ENCODE measurements around the gene NBEA.

DNA sequence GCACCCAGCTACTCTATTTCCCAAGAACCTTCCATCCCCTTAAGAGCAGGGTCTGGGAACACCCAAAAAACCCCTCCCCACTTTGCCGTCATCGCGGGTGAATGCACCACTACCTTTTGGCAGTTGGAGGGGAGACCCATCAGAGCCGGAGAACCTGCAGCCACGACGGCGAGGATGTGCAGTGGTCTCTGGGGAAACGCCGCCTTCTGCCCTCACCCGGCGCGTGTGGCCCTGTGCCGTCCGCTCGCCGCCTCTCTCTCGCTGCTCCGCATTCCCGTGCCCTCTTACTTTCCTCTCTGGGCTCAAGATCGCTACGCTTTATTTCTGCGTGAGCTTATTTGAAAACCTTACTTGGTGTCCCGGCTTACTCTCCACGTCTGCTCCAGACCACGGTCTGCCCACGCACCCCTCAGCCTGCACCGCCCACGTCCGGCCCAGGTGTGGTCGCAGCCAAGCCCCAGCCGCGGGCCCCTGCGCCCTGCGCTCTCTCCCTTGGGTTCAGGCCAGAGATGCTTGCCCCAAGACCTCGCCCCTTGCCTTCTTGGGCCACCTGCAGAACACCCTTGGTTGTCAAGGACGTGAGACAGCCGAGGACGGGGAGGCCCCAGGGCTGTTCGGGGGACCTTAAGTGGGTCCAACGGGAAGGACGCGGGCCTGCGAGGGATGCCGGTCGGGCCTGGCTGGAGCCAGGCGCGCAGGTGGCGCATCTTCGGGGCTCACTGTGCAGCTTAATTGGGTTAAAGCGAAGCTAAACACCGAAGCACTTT, 536.4 kb downstream of the NBEA start:
- TF ChIP-seq, protein P1, sequence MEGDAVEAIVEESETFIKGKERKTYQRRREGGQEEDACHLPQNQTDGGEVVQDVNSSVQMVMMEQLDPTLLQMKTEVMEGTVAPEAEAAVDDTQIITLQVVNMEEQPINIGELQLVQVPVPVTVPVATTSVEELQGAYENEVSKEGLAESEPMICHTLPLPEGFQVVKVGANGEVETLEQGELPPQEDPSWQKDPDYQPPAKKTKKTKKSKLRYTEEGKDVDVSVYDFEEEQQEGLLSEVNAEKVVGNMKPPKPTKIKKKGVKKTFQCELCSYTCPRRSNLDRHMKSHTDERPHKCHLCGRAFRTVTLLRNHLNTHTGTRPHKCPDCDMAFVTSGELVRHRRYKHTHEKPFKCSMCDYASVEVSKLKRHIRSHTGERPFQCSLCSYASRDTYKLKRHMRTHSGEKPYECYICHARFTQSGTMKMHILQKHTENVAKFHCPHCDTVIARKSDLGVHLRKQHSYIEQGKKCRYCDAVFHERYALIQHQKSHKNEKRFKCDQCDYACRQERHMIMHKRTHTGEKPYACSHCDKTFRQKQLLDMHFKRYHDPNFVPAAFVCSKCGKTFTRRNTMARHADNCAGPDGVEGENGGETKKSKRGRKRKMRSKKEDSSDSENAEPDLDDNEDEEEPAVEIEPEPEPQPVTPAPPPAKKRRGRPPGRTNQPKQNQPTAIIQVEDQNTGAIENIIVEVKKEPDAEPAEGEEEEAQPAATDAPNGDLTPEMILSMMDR (IDR thresholded peaks at IDR 0.05): no peak
- TF ChIP-seq POLR2A (IDR thresholded peaks at IDR 0.05): no peak
